GM19438 (cell line): ENCODE data around the gene CFAP119.

ENCODE experiments used
- ATAC-seq: cut with Tn5 transposase; IDR thresholded peaks from one replicate; pipeline ENCODE4 v1.9.1; 2021; ENCODE audit warnings: low read depth; ENCODE audit not compliant: unreplicated experiment

The CFAP119 gene

GRCh38 chr16:30782486-30783279 is 20.8 kb upstream of the CFAP119 start:
- no peak for ATAC-seq

GRCh38 chr16:30780549-30780948 is 18.7 kb upstream of the CFAP119 start:
- ATAC-seq = no peak

- no peak for ATAC-seq
These were observed 18.2 kb upstream of the CFAP119 start for GRCh38 chr16:30780021-30780420.

GRCh38 chr16:30779596-30779995 is 17.7 kb upstream of the CFAP119 start:
- ATAC-seq = no peak

- no peak for ATAC-seq
These were observed 16.8 kb upstream of the CFAP119 start for GRCh38 chr16:30778549-30779244.

- ATAC-seq = no peak
These were observed 15.9 kb upstream of the CFAP119 start for GRCh38 chr16:30777591-30778297.

GRCh38 chr16:30775392-30776188 is 13.7 kb upstream of the CFAP119 start:
- peak; percentile 65 for ATAC-seq

DNA sequence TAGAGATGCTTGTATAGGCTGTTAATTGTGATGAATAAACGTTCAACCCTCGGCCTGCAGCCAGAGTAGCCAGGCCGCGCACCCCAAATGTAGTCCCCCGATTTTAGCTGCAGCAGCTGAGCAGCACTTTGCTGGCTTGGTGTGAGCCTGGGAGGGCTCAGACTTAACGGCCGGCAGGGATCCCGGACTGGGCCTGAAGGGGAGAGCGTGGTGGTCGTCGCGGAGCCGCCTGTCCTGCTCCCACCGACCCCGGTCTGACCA is 13.2 kb upstream of the CFAP119 start:
- no peak for ATAC-seq

- no peak for ATAC-seq
These were observed 12.7 kb upstream of the CFAP119 start for GRCh38 chr16:30774367-30775130.

GRCh38 chr16:30773826-30774225 is 12.0 kb upstream of the CFAP119 start:
- no peak for ATAC-seq

GRCh38 chr16:30771726-30772125 is 9.9 kb upstream of the CFAP119 start:
- ATAC-seq = no peak

DNA sequence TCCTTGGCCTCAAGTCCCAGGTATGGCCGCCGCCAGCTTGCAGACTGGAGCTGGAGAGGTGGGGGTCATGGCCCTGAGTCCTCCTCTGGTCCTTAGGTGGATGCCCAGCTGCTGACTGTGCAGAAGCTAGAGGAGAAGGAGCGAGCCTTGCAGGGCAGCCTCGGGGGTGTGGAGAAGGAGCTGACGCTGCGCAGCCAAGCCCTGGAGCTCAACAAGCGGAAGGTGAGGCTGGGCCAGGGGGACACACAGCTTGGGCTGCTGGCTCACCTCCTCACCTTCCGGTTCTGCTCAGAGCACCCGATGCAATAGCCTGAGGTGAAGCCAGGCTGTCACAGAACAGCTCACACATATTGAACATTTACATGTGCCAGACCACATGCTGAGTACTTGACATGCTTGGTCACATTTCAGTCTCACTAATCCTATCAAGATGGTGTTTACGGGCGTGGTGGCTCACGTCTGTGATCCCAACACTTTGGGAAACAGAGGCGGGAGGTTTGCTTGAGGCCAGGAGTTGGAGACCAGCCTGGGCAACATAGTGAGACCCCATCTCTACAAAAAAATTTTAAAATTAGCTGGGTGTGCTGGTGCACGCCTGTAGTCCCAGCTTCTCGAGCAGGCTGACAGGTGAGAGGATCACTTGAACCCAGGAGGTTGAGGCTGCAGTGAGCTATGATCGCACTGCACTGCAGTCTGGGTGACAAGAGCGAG is 7.7 kb upstream of the CFAP119 start:
- no peak for ATAC-seq

DNA sequence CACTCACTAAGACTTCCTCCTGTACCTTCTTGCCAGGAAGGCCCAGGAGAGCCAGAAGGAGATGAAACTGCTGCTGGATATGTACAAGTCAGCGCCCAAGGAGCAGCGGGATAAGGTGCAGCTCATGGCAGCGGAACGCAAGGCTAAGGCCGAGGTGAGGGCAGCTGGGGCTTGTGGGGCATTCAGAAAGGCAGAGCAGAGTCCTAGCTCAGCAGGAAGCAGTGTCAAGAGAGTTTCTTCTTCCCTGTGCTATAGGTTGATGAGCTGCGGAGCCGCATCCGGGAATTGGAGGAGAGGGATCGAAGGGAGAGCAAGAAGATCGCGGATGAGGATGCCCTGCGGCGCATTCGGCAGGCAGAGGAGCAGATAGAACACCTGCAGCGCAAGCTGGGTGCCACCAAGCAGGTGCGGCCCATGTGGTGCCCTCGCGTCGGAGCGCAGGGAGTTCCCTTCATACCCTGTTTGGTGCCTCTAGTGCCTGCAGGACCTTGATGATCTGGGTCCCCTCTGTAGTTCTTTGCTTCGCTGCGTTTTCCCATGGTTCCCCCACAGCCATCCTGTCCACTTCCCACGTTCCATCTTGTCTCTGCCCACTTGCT is 6.8 kb upstream of the CFAP119 start:
- no peak for ATAC-seq

- no peak for ATAC-seq
These were observed 6.1 kb upstream of the CFAP119 start for GRCh38 chr16:30767767-30768465.

DNA sequence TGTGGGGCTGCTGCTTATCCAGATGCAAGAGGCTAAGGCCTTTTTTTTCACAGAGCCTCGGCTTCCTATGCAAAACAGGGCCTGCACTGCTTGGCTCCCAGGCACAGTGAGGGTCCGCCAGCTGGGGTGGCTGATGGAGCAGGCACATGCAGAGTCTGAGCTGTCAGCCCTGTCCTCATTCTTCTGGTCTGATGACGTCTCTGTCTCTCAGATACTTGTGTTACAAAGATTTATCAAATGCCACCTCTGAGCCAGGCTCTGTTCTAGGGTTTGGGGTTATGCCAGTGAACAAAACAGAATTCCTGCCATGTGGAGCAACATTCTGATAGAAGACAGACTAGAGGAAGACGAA is 5.0 kb upstream of the CFAP119 start:
- no peak for ATAC-seq

DNA sequence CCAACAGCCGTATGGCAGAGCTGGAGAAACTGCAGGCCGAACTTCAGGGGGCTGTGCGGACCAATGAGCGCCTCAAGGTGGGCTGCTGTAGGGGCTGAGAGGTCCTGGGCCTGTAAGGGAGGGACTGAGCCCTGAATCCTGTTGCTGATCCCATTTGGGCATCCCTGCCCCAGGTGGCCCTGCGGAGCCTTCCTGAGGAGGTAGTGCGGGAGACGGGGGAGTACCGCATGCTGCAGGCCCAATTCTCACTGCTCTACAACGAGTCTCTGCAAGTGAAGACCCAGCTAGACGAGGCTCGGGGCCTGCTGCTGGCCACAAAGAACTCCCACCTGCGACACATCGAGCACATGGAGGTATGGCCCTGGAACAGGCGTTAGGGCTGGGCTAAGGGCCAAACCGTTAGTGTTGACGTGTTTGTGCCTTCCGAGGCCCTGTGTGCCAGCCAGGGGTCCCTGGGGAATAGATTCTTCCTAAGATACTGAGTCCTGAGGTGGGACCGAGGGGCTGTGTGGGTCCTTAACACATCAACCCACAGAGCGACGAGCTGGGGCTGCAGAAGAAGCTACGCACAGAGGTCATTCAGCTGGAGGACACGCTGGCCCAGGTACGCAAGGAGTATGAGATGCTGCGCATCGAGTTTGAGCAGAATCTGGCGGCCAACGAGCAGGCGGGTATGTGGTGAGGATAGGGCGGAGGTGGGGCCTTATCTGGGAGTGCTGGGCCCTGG is 4.5 kb upstream of the CFAP119 start:
- no peak for ATAC-seq

DNA sequence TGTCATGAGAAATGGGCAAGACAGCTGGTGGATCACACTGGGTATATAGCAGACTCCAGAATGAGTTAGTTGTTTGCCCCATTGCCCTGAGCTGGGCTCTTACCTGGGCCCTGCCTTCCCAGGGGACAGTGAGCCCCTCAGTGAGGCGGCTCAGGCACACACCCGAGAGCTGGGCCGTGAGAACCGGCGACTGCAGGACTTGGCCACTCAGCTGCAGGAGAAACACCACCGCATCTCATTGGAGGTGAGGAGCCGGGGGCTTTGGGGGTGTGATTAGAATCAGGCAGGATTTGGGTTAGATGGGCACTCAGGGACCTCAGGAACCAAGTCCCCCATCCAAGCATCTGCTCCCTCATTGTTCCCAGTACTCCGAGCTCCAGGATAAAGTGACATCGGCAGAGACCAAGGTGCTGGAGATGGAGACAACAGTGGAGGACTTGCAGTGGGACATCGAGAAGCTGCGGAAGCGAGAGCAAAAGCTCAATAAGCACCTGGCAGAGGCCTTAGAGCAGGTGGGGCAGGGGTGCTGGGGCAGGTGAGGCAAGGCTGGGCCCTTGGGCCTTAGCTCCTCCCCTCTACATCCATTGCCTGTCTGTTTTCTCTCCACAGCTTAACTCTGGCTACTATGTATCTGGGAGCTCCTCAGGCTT is 3.1 kb upstream of the CFAP119 start:
- ATAC-seq = no peak

- no peak for ATAC-seq
These were observed 2.2 kb upstream of the CFAP119 start for GRCh38 chr16:30764086-30764485.
